Adrenal gland (tissue), 5 donors: ENCODE measurements around the gene TBXAS1.

ENCODE experiments used
- POLR2A ChIP-seq, 2 donors: fragments of 450-650 bp; IDR thresholded peaks; one replicate each; pipeline ENCODE4 v1.6.1; 2017; ENCODE audit warnings: antibody characterized with exemption in 2 of 2, mild to moderate bottlenecking in 2 of 2, moderate library complexity in 1 of 2
- TF ChIP-seq, protein P1 (sequence below), 6 experiments: fragments of 450-650 bp in 4 of 6; fragments of 200-600 bp in 2 of 6; sonication (generic) in 1 of 6; IDR thresholded peaks; 1 replicate in 5 of 6; 2 replicates in 1 of 6; pipeline versions ENCODE4 v1.5.1 to v1.8.0; 2016 to 2021; ENCODE audit warnings: antibody characterized with exemption in 6 of 6, mild to moderate bottlenecking in 2 of 6, moderate library complexity in 1 of 6
- donor health status: DM: no; HTN: no; CAD: no.

DNA sequence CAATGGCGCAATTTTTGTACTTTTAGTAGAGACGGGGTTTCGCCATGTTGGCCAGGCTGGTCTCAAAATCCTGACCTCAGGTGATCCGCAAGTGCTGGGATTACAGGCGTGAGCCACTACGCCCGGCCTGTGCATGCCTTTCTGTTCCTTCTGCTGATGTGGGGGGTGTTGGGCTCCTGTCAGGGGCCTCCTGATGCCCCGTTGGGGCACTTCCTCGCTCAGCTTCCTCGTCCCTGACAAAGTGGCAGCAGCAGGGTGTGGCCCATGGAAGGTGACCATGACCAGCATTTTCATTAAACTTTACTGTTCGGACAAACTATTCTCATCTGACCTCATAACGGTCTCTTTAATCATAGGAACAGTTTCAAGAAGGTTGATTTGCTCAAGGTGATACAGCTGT, 69.4 kb downstream of the TBXAS1 start:
- TF ChIP-seq POLR2A (IDR thresholded peaks at IDR 0.05) = no peak
- TF ChIP-seq, protein P1, sequence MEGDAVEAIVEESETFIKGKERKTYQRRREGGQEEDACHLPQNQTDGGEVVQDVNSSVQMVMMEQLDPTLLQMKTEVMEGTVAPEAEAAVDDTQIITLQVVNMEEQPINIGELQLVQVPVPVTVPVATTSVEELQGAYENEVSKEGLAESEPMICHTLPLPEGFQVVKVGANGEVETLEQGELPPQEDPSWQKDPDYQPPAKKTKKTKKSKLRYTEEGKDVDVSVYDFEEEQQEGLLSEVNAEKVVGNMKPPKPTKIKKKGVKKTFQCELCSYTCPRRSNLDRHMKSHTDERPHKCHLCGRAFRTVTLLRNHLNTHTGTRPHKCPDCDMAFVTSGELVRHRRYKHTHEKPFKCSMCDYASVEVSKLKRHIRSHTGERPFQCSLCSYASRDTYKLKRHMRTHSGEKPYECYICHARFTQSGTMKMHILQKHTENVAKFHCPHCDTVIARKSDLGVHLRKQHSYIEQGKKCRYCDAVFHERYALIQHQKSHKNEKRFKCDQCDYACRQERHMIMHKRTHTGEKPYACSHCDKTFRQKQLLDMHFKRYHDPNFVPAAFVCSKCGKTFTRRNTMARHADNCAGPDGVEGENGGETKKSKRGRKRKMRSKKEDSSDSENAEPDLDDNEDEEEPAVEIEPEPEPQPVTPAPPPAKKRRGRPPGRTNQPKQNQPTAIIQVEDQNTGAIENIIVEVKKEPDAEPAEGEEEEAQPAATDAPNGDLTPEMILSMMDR (IDR thresholded peaks at IDR 0.05) = no peak
